OCI-LY3 (cell line): ENCODE results near the gene CDON.

Experiments
- EZH2phosphoT487 ChIP-seq: fragments of 200-600 bp; shearing (Covaris generic); IDR thresholded peaks from 2 replicates; pipeline ENCODE4 v1.6.1; 2018; ENCODE audit warnings: antibody characterized with exemption, mixed run types, low read depth
- TF ChIP-seq, protein P1 (sequence below): fragments of 200-600, 300-600 bp; sonication (generic); IDR thresholded peaks from 2 replicates; pipeline ENCODE4 v1.5.1; 2014; ENCODE audit warnings: antibody characterized with exemption, low read length, low read depth

DNA sequence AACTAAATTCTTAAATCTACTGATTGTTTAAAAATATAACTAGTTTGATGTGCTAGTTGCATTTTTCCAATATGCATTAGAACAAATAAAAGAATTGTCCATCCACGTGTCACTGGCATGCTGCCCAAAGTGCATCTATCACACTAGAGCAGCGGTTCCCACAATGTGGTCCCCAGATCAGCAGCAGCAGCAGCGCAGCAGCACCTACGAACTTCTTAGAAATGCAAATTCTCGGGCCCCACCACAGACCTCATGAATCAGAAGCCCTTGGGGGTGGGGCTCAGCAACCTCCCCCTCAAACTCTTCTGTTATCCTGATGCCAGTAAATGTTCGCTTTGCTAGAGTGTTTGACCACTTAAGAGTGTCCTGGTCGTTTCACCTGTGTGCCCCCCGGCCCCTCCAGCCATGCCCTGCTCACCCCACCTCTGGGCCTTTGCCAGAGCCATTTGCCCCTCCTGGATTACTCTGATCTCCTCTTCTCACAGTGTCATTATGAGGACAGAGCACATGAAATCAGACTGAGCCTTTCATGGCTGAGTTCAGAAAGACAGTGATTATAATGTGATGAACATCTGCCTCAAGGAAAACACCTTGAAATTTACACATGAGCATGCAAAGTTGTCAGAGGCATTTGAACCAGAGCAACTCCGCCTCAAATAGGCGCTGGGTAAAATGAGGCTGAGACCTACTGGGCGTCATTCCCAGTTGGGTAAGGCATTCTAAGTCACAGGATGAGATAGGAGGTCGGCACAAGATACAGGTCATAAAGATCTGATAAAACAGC, 129.4 kb downstream of the CDON start:
- TF ChIP-seq, protein P1, sequence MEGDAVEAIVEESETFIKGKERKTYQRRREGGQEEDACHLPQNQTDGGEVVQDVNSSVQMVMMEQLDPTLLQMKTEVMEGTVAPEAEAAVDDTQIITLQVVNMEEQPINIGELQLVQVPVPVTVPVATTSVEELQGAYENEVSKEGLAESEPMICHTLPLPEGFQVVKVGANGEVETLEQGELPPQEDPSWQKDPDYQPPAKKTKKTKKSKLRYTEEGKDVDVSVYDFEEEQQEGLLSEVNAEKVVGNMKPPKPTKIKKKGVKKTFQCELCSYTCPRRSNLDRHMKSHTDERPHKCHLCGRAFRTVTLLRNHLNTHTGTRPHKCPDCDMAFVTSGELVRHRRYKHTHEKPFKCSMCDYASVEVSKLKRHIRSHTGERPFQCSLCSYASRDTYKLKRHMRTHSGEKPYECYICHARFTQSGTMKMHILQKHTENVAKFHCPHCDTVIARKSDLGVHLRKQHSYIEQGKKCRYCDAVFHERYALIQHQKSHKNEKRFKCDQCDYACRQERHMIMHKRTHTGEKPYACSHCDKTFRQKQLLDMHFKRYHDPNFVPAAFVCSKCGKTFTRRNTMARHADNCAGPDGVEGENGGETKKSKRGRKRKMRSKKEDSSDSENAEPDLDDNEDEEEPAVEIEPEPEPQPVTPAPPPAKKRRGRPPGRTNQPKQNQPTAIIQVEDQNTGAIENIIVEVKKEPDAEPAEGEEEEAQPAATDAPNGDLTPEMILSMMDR: no peak
- TF ChIP-seq EZH2phosphoT487: no peak
